PC-9 (cell line): ENCODE measurements around the gene SSTR3.

Experiments used
- CTCF ChIP-seq: fragments of 200-600 bp; sonication (generic); conservative IDR thresholded peaks from 2 replicates; pipeline ENCODE4 v1.6.1; 2017; ENCODE audit warnings: mixed run types, antibody characterized with exemption, mild to moderate bottlenecking, moderate library complexity
- EZH2 ChIP-seq: fragments of 200-600 bp; sonication (generic); IDR thresholded peaks from 2 replicates; pipeline ENCODE4 v1.8.0; 2017; ENCODE audit warnings: antibody characterized with exemption, low read depth

GRCh38 chr22:37235897-37236607, 23.8 kb upstream of the SSTR3 start:
- TF ChIP-seq CTCF (no peak), EZH2 (no peak)
